GM18951 (cell line): ENCODE results near the gene IL11.
"Not testable (repeated sequence)": the region's sequence is repeated elsewhere in the genome, so short reads cannot be mapped to it uniquely, and the experiment has no call there.

Source experiments
- POLR2A ChIP-seq: IDR thresholded peaks from 4 replicates; pipeline ENCODE4 v1.6.1; 2011; ENCODE audit warnings: mild to moderate bottlenecking; ENCODE audit not compliant: insufficient read length, insufficient read depth; ENCODE audit errors: extremely low read depth
- in situ Hi-C: fragments of 300-500 bp; cut with MboI; formaldehyde crosslinking; loops from one replicate; pipeline ENCODE4 v1.12.0; 2022; ENCODE audit warnings: low sequenced_read_pairs, mixed read lengths, inconsistent platforms; ENCODE audit not compliant: unreplicated experiment

The IL11 gene

DNA sequence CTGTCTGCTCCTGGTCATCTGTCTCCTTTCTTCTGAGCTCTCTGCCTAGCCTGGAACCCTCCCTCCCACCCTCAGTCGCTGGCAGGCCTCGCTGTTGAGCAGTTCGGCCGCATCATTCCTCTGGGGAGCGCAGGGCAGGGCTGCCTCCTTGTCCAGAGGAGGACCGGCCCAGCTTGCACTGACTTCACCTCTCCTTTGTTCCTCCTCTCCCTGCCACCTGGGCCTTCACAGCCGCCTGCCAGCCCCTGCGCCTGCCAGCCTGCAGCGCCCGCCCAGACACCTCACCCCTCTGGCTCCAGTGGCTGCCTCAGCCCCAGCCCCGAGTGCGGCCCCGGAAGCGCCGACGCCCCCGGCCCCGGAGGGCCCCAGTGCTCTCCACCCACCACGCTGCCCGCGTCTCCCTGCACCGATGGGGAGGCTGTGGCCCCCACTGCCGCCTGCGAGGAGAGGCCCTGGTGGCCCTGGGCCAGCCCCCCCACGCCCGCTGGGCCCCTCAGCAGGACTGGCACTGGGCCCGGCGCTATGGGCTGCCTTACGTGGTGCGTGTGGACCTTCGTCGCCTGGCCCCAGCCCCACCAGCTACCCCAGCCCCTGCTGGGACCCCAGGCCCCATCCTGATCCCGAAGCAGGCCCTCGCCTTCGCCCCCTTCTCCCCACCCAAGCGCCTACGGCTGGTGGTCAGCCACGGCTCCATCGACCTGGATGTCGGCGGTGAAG lies 23.4 kb downstream of the IL11 start:
- no peak for TF ChIP-seq POLR2A
- in situ Hi-C loops, result no loop called here

DNA sequence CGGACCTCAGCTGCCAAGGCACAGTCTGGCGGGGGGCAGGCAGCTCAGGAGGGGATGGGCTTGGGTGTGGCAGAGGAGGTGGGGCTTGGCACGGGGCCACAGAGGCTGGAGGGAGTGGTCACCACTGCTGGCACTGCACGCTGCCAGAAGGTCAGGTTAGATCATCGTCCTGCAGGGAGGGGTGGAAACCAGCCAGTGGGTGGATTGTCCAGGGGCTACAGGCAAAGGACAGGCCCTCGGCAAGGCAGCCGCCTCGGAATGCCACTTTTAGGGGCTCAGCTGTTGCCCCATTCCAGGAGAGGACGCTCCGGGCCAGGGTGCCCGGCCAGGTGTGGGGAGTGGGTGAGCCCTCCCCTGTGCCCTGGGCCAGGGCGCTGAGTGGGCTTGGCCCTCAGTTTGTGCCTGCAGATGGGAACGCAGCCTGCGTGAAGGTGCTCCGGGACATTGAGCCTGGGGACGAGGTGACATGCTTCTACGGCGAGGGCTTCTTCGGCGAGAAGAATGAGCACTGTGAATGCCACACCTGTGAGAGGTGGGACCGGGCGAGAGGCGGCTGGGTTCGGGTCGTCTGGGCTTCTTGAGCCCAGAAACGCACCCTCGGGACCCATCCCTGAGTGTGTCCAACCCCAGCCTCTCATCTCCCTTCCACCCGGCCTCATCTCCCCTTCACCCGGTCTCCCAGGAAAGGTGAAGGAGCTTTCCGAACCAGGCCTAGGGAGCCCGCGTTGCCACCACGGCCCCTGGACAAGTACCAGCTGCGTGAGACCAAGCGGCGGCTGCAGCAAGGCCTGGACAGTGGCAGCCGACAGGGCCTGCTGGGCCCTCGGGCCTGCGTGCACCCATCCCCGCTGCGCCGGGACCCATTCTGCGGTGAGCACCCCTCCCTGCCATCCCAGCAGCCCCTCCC lies 24.2 kb downstream of the IL11 start:
- in situ Hi-C loops, result no loop called here
- TF ChIP-seq POLR2A, result no peak

DNA sequence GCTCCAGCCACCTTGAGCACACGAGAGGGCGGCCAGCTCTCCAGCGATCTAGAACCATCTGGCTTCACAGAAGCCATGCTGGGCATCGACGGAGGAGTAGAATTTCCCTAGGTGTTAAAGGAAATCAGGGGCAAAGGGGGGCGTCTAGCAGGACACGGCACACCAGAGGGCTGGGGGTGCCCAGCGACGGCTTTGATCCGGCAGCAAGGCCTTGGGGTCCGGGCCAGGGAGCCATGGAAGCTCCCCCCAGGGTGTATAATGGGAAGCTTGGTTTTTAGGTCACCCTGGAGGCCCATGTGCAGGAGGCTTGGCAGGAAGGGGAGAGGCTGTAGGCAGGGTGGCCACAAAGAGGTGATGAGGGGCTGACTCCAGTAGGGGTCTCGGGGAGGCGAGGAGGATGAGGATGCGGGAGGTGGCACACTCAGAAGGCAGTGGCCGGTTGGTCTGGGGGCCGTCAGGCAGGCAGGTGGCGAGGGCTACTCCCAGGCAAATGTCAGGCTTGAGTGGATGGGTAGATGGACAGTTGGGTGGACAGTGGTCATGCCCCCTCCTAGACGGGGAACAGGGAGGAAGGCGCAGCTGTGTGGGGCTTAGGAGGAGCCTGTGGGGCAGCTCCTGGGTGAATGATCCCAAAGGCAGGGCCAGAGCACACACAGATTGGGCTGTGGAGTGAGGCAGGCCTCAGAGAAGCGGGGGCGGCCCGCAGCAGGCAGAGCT lies 25.0 kb downstream of the IL11 start:
- in situ Hi-C loops, result no loop called here
- TF ChIP-seq POLR2A, result no peak

DNA sequence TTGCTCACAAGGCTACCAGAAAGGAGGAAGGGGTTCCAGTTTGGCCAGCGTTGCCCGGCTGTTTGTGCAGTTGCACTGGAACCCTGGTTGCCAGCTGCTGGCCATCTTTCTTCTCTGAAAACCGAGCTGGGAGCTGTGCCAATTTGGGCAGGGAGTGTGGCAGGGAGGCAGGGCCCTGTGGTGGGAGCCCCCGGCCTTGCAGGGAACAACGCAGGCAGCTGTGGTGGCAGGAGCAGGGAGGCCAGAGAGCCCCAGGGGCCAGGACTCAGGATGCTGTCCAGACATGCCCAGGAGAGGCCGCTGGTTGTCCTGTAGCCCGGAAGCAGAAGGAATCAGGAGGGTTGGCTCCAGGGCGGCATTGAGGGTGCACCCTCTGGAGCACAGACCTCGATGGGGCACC lies 25.8 kb downstream of the IL11 start:
- in situ Hi-C loops, result no loop called here
- TF ChIP-seq POLR2A, result no peak

DNA sequence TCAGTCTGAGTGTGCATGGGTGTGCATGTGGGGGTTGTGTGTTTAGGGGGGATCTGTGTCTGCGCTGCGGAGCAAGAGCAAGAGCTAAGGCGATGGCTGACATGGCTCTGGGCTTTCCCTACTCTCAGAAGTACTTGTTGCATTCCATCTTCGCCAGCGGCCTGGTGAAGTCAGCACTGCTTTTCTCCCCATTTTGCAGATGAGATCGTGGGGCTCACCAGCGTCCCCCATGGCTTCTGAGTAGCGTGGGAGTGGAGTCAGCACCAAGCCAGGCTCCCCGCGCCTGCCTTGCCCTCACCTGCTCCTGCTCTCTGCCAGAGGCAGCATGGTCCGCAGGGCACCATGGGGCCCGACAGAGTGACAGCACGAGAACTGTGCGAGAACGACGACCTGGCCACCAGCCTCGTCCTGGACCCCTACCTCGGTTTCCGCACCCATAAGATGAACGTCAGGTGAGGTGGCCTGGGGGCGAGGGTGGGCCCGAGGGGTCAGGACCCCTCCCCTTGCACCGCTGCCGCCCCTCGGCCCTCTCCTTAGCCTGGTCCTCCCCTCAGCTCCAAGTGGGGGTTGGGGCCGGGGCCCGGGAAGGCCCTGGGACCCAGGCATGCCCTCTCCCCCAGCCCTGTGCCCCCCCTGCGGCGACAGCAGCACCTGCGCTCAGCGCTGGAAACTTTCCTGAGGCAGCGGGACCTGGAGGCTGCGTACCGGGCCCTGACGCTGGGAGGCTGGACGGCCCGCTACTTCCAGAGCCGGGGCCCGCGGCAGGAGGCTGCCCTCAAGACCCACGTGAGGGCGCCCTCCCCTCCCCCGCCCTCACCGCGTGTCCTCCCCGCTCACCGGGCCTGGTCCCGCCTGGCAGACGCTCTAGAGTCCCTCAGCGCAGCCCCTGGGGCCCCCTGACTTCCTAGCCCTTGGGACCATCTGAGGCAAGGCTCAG lies 28.4 kb downstream of the IL11 start:
- in situ Hi-C loops, result no loop called here
- TF ChIP-seq POLR2A, result no peak

DNA sequence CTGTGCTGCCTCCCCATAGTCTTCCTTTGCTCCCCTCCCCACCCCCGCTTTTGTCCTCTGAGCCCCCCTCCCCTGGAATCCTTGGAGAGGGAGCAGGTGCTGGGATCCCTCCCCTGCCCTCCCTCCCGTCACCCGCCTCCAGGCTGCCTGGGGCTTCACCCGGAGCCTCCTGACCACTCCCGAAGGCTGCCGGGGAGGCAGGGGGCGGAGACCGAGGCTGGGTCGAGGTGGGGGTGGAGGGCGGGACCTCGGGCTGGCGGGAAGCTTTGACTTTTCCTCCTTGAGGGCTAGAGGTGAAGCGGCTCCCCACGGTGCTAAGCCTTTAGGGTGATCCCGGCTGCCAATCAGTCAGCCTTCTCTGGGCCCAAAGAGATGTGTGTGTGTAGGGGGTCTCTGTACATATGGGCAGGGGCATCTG lies 29.1 kb downstream of the IL11 start:
- no peak for TF ChIP-seq POLR2A
- in situ Hi-C loops, result no loop called here

DNA sequence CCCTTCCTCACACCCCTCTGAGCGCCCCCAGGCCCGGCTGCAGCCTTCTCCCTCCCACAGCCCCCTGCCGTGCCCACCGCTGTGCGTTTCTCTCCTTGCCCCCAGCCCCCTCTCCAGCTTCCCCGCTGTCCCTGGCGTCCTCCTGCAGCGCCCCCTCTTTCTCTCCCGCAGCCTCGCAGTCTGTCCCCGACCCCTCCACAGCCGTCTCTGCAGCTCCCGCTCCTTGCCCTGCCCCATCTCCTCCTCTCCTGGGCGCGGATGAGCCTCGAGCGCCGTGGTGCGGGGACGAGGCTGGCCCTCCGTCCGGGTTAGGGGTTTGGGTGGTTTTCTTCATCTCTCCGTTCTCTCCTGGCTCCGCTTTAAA lies 29.5 kb downstream of the IL11 start:
- TF ChIP-seq POLR2A, result no peak
- in situ Hi-C loops, result no loop called here

DNA sequence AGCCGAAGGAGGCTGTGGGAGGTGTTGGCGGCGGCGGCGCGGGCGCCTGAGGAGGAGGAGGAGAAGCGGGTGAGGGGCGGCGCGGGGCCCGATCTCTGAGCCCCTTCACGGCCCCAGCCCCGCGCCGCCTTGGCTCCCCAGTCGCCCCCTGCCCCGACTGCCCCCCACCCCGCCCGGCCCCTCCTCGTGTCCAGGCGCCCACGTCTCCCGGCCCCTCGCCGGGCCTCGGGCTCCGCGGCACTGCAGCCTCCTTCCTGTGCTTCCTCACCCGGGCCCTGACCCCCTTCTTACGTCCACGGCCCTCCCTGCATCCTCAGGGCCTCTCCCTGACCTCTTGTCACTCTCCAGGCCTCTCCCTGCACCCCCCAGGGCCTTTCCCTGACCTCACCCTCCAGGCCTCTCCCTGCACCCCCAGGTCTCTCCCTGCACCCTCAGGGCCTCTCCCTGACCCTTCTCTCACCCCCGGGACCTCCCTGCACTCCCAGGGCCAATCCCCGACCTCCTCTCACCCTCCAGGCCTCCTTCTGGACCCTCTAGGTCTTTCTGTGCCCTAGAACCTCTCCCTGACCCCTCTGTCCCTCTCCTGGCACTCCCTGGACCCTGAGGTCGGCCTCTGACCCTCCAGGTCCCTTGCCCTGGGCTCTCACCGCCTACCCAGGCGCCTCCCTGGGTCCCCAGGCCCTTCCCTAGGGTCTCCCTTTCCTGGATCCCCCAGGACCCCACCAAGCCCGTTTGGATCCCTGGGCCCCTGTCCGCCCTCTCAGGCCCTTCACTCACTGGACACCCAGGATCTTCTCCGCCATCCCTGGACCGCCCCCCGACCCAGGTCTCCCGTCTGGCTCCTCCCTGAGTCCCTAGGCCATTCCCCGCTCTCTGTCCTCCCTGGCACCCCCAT lies 30.1 kb downstream of the IL11 start:
- TF ChIP-seq POLR2A, result peak; percentile 72

DNA sequence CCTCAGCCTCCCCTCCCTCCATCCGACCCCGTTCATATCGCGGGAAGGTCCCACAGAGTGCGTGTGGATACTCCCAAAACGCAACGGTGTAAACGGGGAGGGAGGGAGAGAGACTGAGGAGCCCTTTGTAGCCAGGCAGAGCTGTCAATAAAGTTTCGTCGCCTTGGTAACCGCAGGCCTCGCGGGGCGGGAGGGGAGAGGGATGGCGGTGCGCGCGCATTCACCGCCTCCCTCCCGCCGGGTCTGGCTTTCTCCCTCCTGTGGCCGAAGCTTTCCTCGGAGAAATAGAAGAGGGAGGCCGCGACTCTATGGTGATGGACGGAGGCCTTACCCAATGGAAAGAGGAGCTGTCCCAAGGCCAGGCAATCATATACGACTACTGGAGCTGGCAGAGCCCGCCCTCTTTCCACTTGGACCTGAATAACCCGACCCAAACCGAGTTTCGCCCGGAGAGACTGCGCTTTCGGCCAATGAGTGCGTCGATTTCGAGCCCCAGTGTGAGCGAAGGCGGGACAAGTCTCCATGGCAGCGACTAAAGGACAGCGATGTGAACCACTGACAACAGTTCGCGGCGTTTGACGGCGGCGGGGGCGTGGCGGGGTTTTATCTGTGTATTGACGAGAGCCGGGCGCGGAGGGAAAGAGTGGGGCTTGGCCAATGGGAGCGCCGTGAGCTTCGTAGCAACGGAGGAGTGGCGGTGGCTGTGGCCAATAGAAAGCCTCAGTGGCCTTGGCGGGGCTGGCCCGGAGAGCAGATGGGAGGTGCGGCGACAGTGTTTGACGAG lies 31.0 kb downstream of the IL11 start, which contains the start of gene KMT5C:
KMT5C (plus strand) TSS at position 772 of the 784 bp plus-strand sequence. CDS start 2,061 bp downstream, outside the sequence.
- no peak for TF ChIP-seq POLR2A

More for the DNA sequence above, 30.1 kb downstream of the IL11 start:
- in situ Hi-C loops, result no loop called here

DNA sequence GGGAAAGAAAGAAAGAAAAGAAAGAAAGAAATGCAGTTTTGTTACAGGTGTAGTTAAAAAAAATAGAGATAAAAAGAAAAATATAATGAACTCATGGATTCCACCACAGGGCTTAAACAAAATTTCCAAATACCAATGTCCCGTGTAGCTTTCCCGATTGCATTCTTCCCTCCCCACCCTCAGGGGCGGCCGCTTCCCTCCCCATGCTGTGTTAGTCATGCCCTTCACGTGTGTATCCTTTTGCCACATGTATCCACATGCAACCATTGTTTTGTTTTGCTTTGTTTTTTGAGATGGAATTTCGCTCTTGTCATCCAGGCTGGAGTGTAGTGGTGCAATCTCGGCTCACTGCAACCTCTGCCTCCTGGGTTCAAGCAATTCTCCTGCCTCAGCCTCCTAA lies 34.2 kb downstream of the IL11 start:
- in situ Hi-C loops, result no loop called here
- no peak for TF ChIP-seq POLR2A

More for the DNA sequence above, 31.0 kb downstream of the IL11 start, which contains the start of gene KMT5C:
- in situ Hi-C loops, result no loop called here

DNA sequence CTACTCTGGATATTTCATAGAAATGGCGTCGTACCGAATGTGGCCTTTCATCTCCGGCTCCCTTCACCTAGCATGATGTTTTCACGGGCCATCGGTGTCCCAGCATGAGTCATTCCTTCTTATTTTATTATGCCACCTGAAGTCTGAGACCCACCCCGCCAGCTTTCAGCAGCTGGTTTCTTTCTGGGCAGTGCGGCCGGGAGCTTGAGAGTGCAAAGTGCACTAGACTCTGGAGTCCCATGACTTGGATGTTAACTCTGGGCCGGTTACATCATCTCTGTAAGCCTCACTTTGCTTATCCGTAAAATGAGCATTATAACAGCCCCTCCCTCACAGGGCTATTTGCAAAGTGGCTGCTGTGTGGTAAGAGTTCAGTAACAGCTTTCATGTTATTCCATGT lies 36.4 kb downstream of the IL11 start:
- in situ Hi-C loops, result no loop called here
- TF ChIP-seq POLR2A, result no peak

DNA sequence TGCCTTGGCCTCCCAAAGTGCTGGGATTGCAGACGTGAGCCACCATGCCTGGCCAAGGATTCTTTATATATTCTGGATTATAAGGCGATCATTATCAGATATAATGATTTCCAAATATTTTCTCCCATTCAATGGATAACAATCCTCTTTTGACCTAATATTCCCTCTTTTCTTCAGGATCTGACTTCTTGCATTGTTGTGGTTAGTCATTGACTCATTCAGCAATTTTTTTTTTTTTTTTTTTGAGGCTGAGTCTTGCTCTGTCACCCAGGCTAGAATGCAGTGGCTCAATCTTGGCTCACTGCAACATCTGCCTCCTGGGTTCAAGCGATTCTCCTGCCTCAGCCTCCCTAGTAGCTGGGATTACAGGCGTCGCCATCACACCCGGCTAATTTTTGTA lies 40.5 kb downstream of the IL11 start:
- in situ Hi-C loops, result not testable (repeated sequence)

DNA sequence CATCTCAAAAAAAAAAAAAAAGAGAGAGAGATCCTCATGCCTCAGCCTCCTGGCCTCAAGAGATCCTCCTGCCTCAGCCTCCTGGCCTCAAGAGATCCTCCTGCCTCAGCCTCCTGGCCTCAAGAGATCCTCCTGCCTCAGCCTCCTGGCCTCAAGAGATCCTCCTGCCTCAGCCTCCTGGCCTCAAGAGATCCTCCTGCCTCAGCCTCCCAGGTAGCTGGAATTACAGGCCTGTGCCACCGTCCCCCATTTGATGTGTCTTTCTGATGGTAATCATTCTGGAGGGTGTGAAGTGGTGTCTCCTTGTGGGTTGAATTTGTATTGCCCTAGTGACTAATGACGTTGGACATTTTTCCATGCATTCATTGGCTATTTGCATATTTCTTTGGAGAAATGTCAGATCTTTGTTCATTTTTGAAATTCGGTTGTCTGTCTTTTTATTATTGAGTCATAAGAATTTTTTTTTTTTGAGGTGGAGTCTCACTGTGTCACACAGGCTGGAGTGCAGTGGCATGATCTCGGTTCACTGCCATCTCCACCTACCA lies 41.4 kb downstream of the IL11 start:
- in situ Hi-C loops, result not testable (repeated sequence)
